GM20000 (cell line): ENCODE measurements around the gene HES4.

ENCODE experiments used
- DNase-seq: peaks from one replicate; pipeline ENCODE4 v3.0.0; 2012; ENCODE audit warnings: low spot score
- TF ChIP-seq, protein P1 (sequence below): IDR thresholded peaks from 2 replicates; pipeline ENCODE4 v1.5.1; 2012; ENCODE audit warnings: mild to moderate bottlenecking, control low read depth; ENCODE audit errors: extremely low read depth, missing control alignments

Gene HES4

DNA sequence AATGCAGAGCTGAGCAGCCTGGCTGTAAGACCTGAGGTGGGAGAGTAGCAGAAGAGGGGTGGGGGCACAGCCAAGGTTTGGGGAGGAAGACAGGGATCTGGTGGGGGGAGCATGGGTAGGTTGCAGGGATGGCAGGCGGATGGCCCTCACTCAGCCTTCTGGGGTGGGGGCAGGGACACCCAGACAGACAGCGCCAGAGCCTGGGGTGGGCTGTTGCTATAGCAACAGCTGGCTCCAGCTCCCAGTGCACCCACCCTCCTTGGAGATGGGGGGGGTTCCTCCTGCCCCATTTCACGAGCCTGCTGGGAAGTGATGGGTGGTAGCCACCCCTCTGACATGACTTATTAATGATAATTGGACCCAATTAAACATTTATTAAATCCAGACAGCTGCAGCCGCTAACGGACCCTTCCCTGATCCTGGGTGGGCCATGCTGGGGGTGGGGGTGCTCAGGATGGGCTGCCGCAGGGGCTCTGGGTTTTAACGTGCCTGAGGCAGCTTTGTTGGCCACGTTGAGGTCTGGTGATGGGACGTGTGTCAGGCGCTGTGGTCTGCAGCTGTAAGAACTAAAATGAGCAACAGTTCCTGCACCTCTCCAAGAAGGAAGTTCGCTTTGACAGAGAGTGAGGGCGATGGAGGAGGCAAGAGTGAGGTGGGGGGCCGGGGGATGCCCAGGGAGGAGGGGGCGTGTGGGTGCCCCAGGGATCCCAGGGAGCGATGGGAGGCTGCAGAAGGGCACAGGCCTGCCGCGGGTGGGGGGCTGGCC is 39.4 kb upstream of the HES4 start:
- peak; percentile 60 for DNase-seq
- TF ChIP-seq, protein P1, sequence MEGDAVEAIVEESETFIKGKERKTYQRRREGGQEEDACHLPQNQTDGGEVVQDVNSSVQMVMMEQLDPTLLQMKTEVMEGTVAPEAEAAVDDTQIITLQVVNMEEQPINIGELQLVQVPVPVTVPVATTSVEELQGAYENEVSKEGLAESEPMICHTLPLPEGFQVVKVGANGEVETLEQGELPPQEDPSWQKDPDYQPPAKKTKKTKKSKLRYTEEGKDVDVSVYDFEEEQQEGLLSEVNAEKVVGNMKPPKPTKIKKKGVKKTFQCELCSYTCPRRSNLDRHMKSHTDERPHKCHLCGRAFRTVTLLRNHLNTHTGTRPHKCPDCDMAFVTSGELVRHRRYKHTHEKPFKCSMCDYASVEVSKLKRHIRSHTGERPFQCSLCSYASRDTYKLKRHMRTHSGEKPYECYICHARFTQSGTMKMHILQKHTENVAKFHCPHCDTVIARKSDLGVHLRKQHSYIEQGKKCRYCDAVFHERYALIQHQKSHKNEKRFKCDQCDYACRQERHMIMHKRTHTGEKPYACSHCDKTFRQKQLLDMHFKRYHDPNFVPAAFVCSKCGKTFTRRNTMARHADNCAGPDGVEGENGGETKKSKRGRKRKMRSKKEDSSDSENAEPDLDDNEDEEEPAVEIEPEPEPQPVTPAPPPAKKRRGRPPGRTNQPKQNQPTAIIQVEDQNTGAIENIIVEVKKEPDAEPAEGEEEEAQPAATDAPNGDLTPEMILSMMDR, result no peak

DNA sequence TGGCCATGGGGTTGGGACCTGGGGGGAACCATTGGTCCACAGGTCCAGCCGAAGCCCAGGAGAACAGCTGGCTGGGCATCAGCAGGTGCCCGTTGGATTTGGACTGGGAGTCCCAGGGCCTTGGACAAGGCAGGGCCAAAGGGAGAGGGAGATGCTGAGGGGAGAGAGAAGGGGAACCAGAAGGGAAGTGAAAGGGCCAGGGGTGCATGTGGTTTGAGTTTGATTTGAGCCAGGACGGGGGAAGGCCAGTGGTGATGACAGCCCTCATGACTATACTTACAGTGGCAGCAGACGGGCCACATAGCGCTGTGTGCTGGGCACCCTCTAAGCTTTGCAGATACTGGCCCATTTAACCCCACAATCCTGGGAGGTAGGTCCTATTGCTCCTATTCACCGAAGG is 38.8 kb upstream of the HES4 start:
- DNase-seq, result peak; percentile 83
- TF ChIP-seq, protein P1, result no peak

DNA sequence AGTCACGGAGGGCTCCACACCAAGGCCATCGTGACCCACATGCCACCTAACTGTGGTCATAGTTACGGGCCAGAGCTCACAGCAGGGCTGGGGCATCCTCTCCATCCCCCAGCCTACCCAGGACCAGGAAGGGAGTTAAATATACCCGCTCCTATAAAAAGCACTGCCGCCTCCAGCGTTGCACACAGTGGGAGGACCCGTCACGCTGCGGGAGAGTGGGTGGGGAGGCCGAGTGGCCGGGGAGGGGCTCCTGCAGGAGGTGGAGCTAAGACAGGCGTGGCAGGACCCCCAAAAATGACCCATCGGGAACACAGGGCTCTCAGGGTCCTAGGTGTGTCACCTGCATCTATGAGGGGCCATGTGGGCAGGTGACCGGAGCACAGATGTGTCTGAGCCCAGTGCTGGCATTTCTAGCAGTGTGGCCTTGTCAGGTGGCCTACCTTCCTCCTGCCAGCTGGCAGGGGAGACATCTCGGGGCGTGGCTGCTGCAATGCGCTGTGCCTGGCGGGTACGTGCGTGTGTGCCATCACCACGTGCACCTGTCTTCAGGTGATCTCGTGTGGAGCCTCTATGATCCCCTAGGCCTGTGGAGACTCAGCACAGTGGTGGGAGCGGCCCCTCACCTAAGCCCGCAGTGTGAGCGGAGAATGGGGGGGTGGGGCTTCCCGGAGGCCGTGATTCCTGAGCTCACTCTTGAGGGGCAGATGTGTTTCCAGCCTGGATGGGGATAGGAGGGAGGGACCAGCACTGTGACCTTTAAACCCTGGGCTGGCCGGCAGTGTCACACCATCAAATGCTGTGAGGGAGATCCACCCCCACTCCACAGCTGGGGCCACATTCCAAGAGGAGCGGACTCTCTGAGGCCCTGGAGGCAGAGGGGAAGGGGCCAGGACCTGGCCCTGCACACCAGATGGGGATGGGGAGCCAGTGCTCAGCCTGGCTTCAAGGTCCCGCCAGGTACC is 37.8 kb upstream of the HES4 start:
- no peak for DNase-seq
- TF ChIP-seq, protein P1, result no peak

DNA sequence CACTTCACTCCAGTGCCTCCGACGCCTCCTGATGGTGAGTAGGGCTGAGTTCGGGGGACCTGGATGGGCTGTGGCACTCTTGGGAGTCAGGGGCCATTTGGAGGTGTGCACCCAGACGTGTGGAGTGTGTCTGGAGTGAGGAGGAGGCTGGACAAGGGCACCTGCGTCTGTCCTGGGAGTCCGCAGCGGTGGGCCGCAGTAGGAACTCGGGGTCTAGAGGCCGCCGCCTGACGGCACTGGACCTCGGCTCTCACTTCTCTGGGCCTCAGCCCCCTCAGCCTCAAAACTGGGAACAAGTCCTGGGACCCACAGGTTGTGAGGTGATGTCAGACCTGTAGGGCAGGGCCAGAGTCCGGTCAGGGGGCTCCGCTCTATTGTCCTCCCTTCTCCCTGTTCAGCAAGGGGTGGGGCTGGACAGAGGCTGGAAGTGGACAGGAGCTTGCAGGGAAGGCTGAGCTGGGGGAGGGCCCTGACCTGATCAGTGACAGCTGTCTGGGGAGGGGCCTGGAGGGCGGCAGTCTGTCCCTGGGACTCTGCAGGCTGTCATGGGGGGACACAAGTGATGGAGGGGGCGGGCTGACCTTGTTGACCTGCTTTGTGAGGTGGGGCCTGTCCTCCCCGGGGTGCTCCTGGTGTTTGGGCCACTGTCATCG is 35.5 kb upstream of the HES4 start:
- TF ChIP-seq, protein P1, result no peak
- DNase-seq, result no peak

DNA sequence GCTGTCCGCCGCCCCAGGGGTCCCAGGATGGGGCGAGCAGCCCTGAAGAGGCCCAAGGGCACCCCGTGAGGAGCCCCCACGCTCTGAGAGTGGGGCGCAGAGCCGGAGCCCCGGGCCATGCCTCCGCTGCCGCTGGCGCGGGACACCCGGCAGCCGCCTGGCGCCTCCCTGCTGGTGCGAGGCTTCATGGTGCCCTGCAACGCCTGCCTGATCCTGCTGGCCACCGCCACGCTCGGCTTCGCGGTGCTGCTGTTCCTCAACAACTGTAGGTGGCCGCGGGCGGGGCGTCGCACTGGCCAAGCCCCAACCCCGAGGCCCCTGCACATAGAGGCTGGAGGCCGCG is 34.5 kb upstream of the HES4 start:
- DNase-seq, result no peak
- TF ChIP-seq, protein P1, result no peak

GRCh38 chr1:1033731-1034438 is 34.0 kb upstream of the HES4 start:
- TF ChIP-seq, protein P1, result no peak
- DNase-seq, result no peak
